ENCODE data around the gene PPM1M.

GRCh38 chr3:52221141-52221562 is 24.4 kb upstream of the PPM1M start:
- TF ChIP-seq CTCF (conservative IDR thresholded peaks at IDR 0.05; ENCODE audit: low read depth in 2 of 2), result no peak; a peak in 1 of 4 replicates
- no peak for TF ChIP-seq POLR2AphosphoS5 (IDR thresholded peaks at IDR 0.05; ENCODE audit: low read depth)
- TF ChIP-seq REST (IDR thresholded peaks at IDR 0.05; ENCODE audit: unreplicated experiment), result no peak
- TF ChIP-seq NANOG (IDR thresholded peaks at IDR 0.05; ENCODE audit: borderline replicate concordance), result no peak
- no peak for TF ChIP-seq CREB1 (CRISPR knock-in tag; IDR thresholded peaks at IDR 0.05; ENCODE audit: low read depth)
- TF ChIP-seq EZH2 (IDR thresholded peaks at IDR 0.05; ENCODE audit: low read depth, unreplicated experiment), result no peak
- no peak for TF ChIP-seq ETS1 (IDR thresholded peaks at IDR 0.05)
- no peak for TF ChIP-seq STAT1 (IDR thresholded peaks at IDR 0.05; ENCODE audit: unreplicated experiment)
- no peak for TF ChIP-seq EZH2phosphoT487 (IDR thresholded peaks at IDR 0.05; ENCODE audit: unreplicated experiment)
- TF ChIP-seq JUNB (IDR thresholded peaks at IDR 0.05; ENCODE audit: unreplicated experiment), result no peak

Measured in GM23338 (cell line).